Measurements from ENCODE around the gene TTC28.
"Not testable (repeated sequence)": the region's sequence is repeated elsewhere in the genome, so short reads cannot be mapped to it uniquely, and the experiment has no call there.

Gene TTC28

GRCh38 chr22:28648792-28649191, 30.8 kb downstream of the TTC28 start:
- H3K27ac Mint-ChIP-seq, result no peak overlapping the region
- CTCF ChIA-PET, result no interaction called here
- H3K4me3 Mint-ChIP-seq, result no peak overlapping the region
- no peaks in the 10 kb centered on the region for H3K36me3 Mint-ChIP-seq
- H3K9me3 Mint-ChIP-seq, result peaks cover 3% of the 10 kb centered on the region
- no peaks in the 10 kb centered on the region for H3K4me1 Mint-ChIP-seq
- peaks cover 82% of the 10 kb centered on the region for H3K27me3 Mint-ChIP-seq
- DNase-seq, result no peak

GRCh38 chr22:28647216-28647615, 32.4 kb downstream of the TTC28 start:
- Mint-ChIP-seq H3K4me1 (no peaks in the 10 kb centered on the region), H3K36me3 (no peaks in the 10 kb centered on the region), H3K27me3 (peaks cover 78% of the 10 kb centered on the region), H3K4me3 (no peak overlapping the region), H3K9me3 (no peaks in the 10 kb centered on the region), H3K27ac (no peak overlapping the region)
- DNase-seq, result no peak
- CTCF ChIA-PET, result no interaction called here

- Mint-ChIP-seq H3K9me3 (no peaks in the 10 kb centered on the region), H3K4me3 (no peak overlapping the region), H3K4me1 (no peaks in the 10 kb centered on the region), H3K36me3 (no peaks in the 10 kb centered on the region), H3K27ac (no peak overlapping the region), H3K27me3 (peaks cover 52% of the 10 kb centered on the region)
- no peak for DNase-seq
- CTCF ChIA-PET, result no interaction called here
Measured at GRCh38 chr22:28639321-28639720, 40.3 kb downstream of the TTC28 start.

GRCh38 chr22:28637225-28637624, 42.4 kb downstream of the TTC28 start:
- Mint-ChIP-seq H3K36me3 (no peaks in the 10 kb centered on the region), H3K9me3 (no peaks in the 10 kb centered on the region), H3K4me1 (no peaks in the 10 kb centered on the region), H3K27me3 (peaks cover 47% of the 10 kb centered on the region), H3K4me3 (no peak overlapping the region), H3K27ac (no peak overlapping the region)
- DNase-seq, result no peak
- CTCF ChIA-PET, result no interaction called here

- DNase-seq, result no peak
- peaks cover 62% of the 10 kb centered on the region for H3K27me3 Mint-ChIP-seq
- H3K9me3 Mint-ChIP-seq, result no peaks in the 10 kb centered on the region
- CTCF ChIA-PET, result no interaction called here
- no peak overlapping the region for H3K4me3 Mint-ChIP-seq
- H3K27ac Mint-ChIP-seq, result no peak overlapping the region
- no peaks in the 10 kb centered on the region for H3K36me3 Mint-ChIP-seq
- no peaks in the 10 kb centered on the region for H3K4me1 Mint-ChIP-seq
Measured at GRCh38 chr22:28630177-28630574, 49.5 kb downstream of the TTC28 start.

GRCh38 chr22:28629420-28630176, 50.0 kb downstream of the TTC28 start:
- no peak for DNase-seq
- Mint-ChIP-seq H3K4me1 (no peaks in the 10 kb centered on the region), H3K27ac (no peak overlapping the region), H3K4me3 (no peak overlapping the region), H3K36me3 (no peaks in the 10 kb centered on the region), H3K27me3 (peaks cover 60% of the 10 kb centered on the region), H3K9me3 (no peaks in the 10 kb centered on the region)
- CTCF ChIA-PET, result no interaction called here

- H3K4me1 Mint-ChIP-seq, result no peaks in the 10 kb centered on the region
- CTCF ChIA-PET, result interaction anchor here (0.7 kb wide), 1 partner anchor 1079 kb away, joined by 3 read pairs; no protein-coding TSS in a partner anchor
- H3K9me3 Mint-ChIP-seq, result no peaks in the 10 kb centered on the region
- H3K27me3 Mint-ChIP-seq, result peaks cover 59% of the 10 kb centered on the region
- no peak overlapping the region for H3K4me3 Mint-ChIP-seq
- no peak overlapping the region for H3K27ac Mint-ChIP-seq
- H3K36me3 Mint-ChIP-seq, result no peaks in the 10 kb centered on the region
- no peak for DNase-seq
Measured at GRCh38 chr22:28628766-28629165, 50.9 kb downstream of the TTC28 start.

- Mint-ChIP-seq H3K9me3 (no peaks in the 10 kb centered on the region), H3K27ac (no peak overlapping the region), H3K27me3 (peaks cover 62% of the 10 kb centered on the region), H3K4me1 (no peaks in the 10 kb centered on the region), H3K4me3 (no peak overlapping the region), H3K36me3 (no peaks in the 10 kb centered on the region)
- CTCF ChIA-PET, result no interaction called here
- DNase-seq, result no peak
Measured at GRCh38 chr22:28627791-28628190, 51.8 kb downstream of the TTC28 start.

GRCh38 chr22:28620244-28620922, 59.3 kb downstream of the TTC28 start:
- Mint-ChIP-seq H3K4me3 (no peak overlapping the region), H3K4me1 (no peaks in the 10 kb centered on the region), H3K9me3 (no peaks in the 10 kb centered on the region), H3K36me3 (no peaks in the 10 kb centered on the region), H3K27me3 (peaks cover 66% of the 10 kb centered on the region), H3K27ac (no peak overlapping the region)
- DNase-seq, result no peak
- CTCF ChIA-PET, result interaction anchor here (1.0 kb wide), 1 partner anchor 626 kb away, joined by 3 read pairs; no protein-coding TSS in a partner anchor

- Mint-ChIP-seq H3K36me3 (no peaks in the 10 kb centered on the region), H3K27me3 (peaks cover 70% of the 10 kb centered on the region), H3K4me3 (no peak overlapping the region), H3K27ac (no peak overlapping the region), H3K9me3 (no peaks in the 10 kb centered on the region), H3K4me1 (no peaks in the 10 kb centered on the region)
- CTCF ChIA-PET, result interaction anchor here (1.9 kb wide), 1 partner anchor 18 kb away, joined by 5 read pairs; no protein-coding TSS in a partner anchor
- no peak for DNase-seq
Measured at GRCh38 chr22:28619236-28619635, 60.4 kb downstream of the TTC28 start.

GRCh38 chr22:28615423-28615822, 64.2 kb downstream of the TTC28 start:
- H3K27ac Mint-ChIP-seq, H3K9me3 Mint-ChIP-seq, CTCF ChIA-PET, DNase-seq, H3K36me3 Mint-ChIP-seq, H3K4me1 Mint-ChIP-seq, H3K4me3 Mint-ChIP-seq: not testable (repeated sequence)
- peaks cover 70% of the 10 kb centered on the region for H3K27me3 Mint-ChIP-seq

GRCh38 chr22:28609921-28610320, 69.7 kb downstream of the TTC28 start:
- Mint-ChIP-seq H3K27me3 (peaks cover 79% of the 10 kb centered on the region), H3K36me3 (no peaks in the 10 kb centered on the region), H3K4me3 (no peak overlapping the region), H3K9me3 (no peaks in the 10 kb centered on the region), H3K4me1 (no peaks in the 10 kb centered on the region), H3K27ac (no peak overlapping the region)
- CTCF ChIA-PET, result no interaction called here
- no peak for DNase-seq

- no peak for DNase-seq
- Mint-ChIP-seq H3K4me1 (no peaks in the 10 kb centered on the region), H3K36me3 (no peaks in the 10 kb centered on the region), H3K27me3 (peaks cover 78% of the 10 kb centered on the region), H3K9me3 (no peaks in the 10 kb centered on the region), H3K4me3 (no peak overlapping the region), H3K27ac (no peak overlapping the region)
- CTCF ChIA-PET, result interaction anchor here (0.6 kb wide), 1 partner anchor 143 kb away, joined by 3 read pairs; no protein-coding TSS in a partner anchor
Measured at GRCh38 chr22:28608546-28608945, 71.1 kb downstream of the TTC28 start.

- Mint-ChIP-seq H3K4me3 (no peak overlapping the region), H3K4me1 (no peaks in the 10 kb centered on the region), H3K27ac (no peak overlapping the region), H3K27me3 (peaks cover 79% of the 10 kb centered on the region), H3K9me3 (no peaks in the 10 kb centered on the region), H3K36me3 (no peaks in the 10 kb centered on the region)
- CTCF ChIA-PET, result interaction anchor here (0.6 kb wide), 1 partner anchor 144 kb away, joined by 3 read pairs; no protein-coding TSS in a partner anchor
- no peak for DNase-seq
Measured at GRCh38 chr22:28607795-28608194, 71.8 kb downstream of the TTC28 start.
